Gastrocnemius medialis (tissue), 4 donors: ENCODE results near the gene DEFB127.
"Not testable (repeated sequence)": the region's sequence is repeated elsewhere in the genome, so short reads cannot be mapped to it uniquely, and the experiment has no call there.

ENCODE experiments used
- CTCF ChIP-seq, 5 experiments: fragments of 450-650 bp in 3 of 5; fragments of 200-600 bp in 2 of 5; sonication (generic) in 2 of 5; IDR thresholded peaks in 4 of 5; conservative IDR thresholded peaks in 1 of 5; 1 replicate in 4 of 5; 2 replicates in 1 of 5; pipeline ENCODE4 v1.5.1; 2016 to 2019; ENCODE audit warnings: antibody characterized with exemption in 5 of 5, mild to moderate bottlenecking in 3 of 5, moderate library complexity in 3 of 5
- POLR2A ChIP-seq, 2 donors: fragments of 450-650 bp; IDR thresholded peaks; one replicate each; pipeline ENCODE4 v1.6.1; 2017; ENCODE audit warnings: antibody characterized with exemption in 2 of 2, mild to moderate bottlenecking in 2 of 2, moderate library complexity in 2 of 2

GRCh38 chr20:129786-130323 is 27.4 kb upstream of the DEFB127 start:
- TF ChIP-seq CTCF (IDR thresholded peaks at IDR 0.05 in 4 of 5, conservative IDR thresholded peaks at IDR 0.05 in 1 of 5); POLR2A (IDR thresholded peaks at IDR 0.05): not testable (repeated sequence)
